GM12864 (cell line): ENCODE data around the gene LHX3.

Source experiments
- DNase-seq: peaks from one replicate; pipeline ENCODE4 v3.0.0-alpha.2; 2011; ENCODE audit warnings: low read depth
- H3K4me3 ChIP-seq: 2 replicates; pipeline ENCODE4 v1.5.1; 2011; ENCODE audit warnings: mild to moderate bottlenecking, low read depth, low read length, control low read depth
- TF ChIP-seq, protein P1 (sequence below): IDR thresholded peaks from 2 replicates; pipeline ENCODE4 v1.5.1; 2011; ENCODE audit warnings: low read depth, mild to moderate bottlenecking, moderate library complexity, low read length, control low read depth, inconsistent platforms; ENCODE audit errors: missing control alignments

Gene LHX3

DNA sequence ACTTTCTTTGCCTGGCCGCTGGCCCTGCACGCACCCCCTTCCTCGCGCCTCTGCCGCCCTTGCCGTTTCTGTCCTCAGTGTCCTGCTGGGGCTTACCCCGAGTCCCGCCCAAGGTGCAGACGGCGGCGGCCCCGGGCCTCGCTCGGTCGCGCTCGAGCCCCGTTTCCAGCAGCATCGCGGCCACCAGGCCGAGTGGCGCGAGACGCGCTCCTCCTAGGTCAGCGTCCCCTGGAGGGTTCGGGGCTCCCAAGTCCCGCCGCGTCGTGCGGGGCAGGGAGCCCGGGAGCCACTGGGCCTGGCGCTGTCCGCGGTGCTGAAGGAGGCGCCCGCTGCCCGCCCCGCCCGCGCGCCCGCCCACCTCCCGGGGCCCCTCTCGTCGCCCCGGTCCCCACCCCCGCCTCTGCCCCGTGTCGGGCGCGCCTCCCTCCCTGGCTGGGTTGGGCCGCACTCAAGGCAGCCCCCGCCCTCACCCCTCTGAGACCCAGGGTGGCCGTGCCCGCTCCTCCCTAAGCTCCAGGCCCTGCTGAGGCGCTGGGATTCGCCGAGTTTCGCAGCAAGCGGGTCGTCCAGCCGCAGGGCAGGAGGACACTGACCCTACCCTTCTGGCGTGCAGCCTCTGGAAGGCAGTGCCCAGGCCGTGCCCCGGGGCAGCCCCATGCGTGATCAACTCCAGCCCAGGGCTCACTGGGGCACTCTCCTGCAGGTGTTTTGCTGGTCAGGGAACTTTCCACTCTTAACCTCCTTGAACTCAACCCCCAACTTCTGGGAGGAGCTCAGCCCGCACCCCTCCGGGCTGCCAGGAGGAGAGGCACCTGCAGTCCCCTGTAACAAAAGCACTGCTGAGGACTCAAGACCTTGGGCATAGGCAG lies at the start of gene LHX3:
Gene LHX3 (minus strand): TSS at position 291 of the 869 bp plus-strand sequence. CDS start 116 bp downstream, at position 175.
- H3K4me3 ChIP-seq, result no peak within 1 kb of the TSS
- DNase-seq, result no peak

DNA sequence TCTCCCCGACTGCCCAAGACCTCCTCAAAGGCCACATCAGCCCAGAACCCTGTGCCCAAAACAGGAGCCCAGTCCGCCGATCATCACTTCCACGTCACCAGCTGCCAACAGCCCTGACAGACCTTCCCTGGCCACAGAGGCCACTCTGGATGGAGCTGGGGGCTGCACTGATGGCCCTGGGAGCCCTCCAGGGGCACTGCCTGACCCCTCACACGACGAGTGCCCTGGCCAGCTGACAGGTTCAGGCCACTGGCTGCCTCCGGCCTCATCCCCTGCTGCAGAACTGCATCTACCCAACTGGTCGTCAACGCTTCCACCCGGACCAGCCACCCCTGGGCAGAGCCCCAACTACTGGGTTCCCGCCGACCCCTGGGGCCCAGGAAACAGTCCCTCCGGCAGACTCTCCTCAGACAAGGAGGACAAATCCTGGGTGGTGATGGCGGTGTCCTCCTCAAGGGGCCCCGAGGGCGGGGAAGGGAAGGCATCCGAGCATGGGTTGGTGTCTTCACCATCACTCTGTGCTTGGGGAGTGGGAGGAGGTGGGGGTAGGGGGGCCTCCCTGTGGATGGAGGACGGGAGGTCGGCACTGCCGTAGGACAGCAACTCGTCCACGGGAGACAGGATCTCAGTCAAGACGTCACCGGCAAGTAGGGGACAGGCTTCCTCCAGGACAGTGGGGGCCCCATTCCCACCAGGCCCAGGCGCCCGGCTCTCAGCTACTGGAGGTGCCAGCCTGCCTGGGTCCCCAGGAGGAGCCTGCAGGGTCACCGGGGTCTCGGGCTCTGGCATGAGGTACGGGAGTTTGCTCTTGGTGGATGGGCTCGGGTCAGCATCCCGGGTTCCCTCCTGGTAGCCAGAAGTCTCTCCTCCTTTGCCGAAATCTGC lies 48.6 kb upstream of the LHX3 start:
- DNase-seq, result no peak
- H3K4me3 ChIP-seq, result no peak overlapping the region
- TF ChIP-seq, protein P1, sequence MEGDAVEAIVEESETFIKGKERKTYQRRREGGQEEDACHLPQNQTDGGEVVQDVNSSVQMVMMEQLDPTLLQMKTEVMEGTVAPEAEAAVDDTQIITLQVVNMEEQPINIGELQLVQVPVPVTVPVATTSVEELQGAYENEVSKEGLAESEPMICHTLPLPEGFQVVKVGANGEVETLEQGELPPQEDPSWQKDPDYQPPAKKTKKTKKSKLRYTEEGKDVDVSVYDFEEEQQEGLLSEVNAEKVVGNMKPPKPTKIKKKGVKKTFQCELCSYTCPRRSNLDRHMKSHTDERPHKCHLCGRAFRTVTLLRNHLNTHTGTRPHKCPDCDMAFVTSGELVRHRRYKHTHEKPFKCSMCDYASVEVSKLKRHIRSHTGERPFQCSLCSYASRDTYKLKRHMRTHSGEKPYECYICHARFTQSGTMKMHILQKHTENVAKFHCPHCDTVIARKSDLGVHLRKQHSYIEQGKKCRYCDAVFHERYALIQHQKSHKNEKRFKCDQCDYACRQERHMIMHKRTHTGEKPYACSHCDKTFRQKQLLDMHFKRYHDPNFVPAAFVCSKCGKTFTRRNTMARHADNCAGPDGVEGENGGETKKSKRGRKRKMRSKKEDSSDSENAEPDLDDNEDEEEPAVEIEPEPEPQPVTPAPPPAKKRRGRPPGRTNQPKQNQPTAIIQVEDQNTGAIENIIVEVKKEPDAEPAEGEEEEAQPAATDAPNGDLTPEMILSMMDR, result no peak

More for the DNA sequence above, at the start of gene LHX3:
- TF ChIP-seq, protein P1, result no peak

DNA sequence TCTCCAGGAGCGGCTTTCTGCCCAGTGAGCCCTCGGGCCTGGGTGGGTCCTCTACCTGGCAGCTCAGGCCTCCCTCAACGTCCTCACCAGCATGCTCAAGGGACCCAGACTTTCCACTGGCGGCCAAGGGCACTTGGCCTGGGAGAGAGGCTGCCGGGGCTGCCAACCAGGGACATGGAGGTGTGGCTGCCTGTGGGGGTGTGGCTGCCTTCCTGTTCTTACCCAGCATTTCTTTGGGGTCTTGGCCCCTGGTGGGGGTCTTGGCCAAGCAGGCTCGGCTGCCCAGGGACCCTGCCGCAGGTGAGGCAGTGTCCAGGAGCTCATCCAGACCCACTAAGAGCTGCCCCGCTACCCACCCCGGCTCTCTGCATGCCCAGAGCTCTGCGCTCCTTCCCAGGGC lies 47.9 kb upstream of the LHX3 start:
- TF ChIP-seq, protein P1, result no peak
- no peak overlapping the region for H3K4me3 ChIP-seq
- DNase-seq, result no peak

DNA sequence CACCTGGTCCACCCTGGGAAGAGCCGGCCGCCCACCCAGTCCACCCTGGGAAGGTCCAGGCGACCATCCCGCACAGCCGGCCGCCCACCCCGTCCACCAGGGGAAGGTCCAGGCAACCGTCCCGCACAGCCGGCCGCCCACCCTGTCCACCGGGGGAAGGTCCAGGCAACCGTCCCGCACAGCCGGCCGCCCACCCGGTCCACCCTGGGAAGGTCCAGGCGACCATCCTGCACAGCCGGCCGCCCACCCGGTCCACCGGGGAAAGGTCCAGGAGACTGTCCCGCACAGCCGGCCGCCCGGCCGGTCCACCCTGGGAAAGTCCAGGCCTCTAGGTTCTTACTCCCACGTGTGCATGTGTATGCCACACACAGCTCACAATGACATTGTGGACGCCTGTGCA lies 47.4 kb upstream of the LHX3 start:
- no peak overlapping the region for H3K4me3 ChIP-seq
- TF ChIP-seq, protein P1, result no peak
- DNase-seq, result no peak

DNA sequence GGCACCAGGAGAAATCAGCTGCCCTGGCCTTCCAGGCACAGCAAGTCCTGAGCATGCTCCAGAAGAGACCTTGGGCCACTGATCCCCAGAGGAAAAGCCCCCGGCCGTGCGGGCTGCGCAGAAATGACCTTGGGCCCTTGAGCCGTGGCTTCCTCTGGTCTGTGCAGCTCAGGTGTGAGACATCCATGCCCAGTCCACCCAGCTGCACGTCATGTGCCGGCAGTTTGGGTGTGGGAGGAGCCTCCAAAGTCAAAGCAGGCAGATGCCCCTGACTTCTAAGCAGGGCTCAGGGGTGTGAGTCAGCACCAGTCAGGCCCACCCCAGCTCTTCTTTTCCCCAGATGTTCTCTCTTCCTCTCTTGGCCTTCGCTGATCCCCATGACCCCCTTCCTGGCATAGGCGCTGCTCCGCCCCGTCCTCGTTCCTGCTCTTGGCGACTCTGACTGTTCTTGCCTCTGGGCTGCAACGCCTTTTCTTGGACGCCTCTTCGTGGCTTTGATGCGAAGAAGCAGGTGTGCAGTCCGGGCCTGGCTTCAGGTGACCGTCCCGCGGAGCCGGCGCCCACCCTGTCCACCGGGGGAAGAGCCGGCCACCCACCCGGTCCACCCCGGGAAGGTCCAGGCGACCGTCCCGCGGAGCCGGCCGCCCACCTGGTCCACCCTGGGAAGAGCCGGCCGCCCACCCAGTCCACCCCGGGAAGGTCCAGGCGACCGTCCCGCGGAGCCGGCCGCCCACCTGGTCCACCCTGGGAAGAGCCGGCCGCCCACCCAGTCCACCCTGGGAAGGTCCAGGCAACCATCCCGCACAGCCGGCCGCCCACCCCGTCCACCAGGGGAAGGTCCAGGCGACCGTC lies 46.6 kb upstream of the LHX3 start:
- no peak for DNase-seq

DNA sequence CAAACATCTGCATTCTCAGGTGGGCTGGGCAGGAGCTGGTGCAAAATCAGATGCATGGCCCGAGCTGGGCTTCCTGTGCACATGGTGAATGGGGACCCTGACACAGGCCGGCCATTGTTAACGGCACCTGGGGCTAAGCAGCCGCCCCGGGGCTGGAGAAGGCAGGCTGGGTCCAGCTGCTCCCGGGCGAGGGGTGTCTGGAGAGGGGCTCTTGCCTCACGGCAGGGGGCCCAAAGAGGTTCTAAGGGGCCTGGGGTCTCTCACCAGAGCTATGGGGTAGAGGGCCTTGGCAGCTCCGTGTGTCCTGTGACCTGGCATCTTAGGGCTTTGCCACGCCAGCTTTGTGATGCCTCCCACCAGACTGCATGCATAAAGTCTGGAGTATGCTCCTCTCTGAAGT lies 45.7 kb upstream of the LHX3 start:
- H3K4me3 ChIP-seq, result no peak overlapping the region
- DNase-seq, result no peak
- TF ChIP-seq, protein P1, result no peak

More for the DNA sequence above, 46.6 kb upstream of the LHX3 start:
- TF ChIP-seq, protein P1, result no peak
- no peak overlapping the region for H3K4me3 ChIP-seq
